K562 (cell line): ENCODE measurements around the gene ARSK. TPM values are rescaled to one million over a fixed set of nuclear protein-coding genes. Genes with fewer than 3 reads are reported as not detected.
A peak's percentile ranks its signal among the peaks of the same experiment; 100 is the strongest.

Experiments
- CTCF ChIP-seq, 3 experiments: IDR thresholded peaks in 2 of 3; conservative IDR thresholded peaks in 1 of 3; 2 replicates each; pipeline ENCODE4 v1.5.1; 2011 to 2012; ENCODE audit warnings: low read length in 3 of 3, mild to moderate bottlenecking in 3 of 3, control low read depth in 2 of 3, improper control_type of control experiment in 1 of 3, inconsistent platforms in 1 of 3, low read depth in 1 of 3, mixed read lengths in 1 of 3, moderate library complexity in 1 of 3; ENCODE audit not compliant: insufficient read depth in 2 of 3
- GATAD2A ChIP-seq: fragments of 450-650 bp; IDR thresholded peaks from 2 replicates; pipeline ENCODE4 v1.6.1; 2017
- GTF2E2 ChIP-seq: fragments of 200-800 bp; sonication (Bioruptor generic); IDR thresholded peaks from 2 replicates; pipeline ENCODE4 v1.6.1; 2016; ENCODE audit warnings: missing genetic modification characterization, missing compliant biosample characterization
- HOMEZ ChIP-seq: fragments of 250-450 bp; sonication (Bioruptor Pico); IDR thresholded peaks from 2 replicates; pipeline ENCODE4 v1.4.0; 2020; ENCODE audit warnings: mild to moderate bottlenecking, moderate library complexity
- JUND ChIP-seq, 2 experiments: IDR thresholded peaks; 2 replicates in 1 of 2; 3 replicates in 1 of 2; pipeline ENCODE4 v1.6.1; 2011; ENCODE audit warnings: borderline replicate concordance in 2 of 2, low read depth in 2 of 2, low read length in 2 of 2, improper control_type of control experiment in 1 of 2, missing biosample characterization in 1 of 2, missing genetic modification characterization in 1 of 2, missing genetic modification reagents in 1 of 2
- MTA3 ChIP-seq: fragments of 450-650 bp; formaldehyde crosslinking; IDR thresholded peaks from 2 replicates; pipeline ENCODE4 v1.6.1; 2017; ENCODE audit warnings: mild to moderate bottlenecking, borderline replicate concordance
- MYNN ChIP-seq, 2 experiments: sonication (generic); formaldehyde crosslinking in 1 of 2; IDR thresholded peaks; 2 replicates each; pipeline versions ENCODE4 v1.5.0 to v1.6.1; 2016 to 2020; ENCODE audit warnings: antibody characterized with exemption in 1 of 2, missing genetic modification reagents in 1 of 2
- NR2F6 ChIP-seq: fragments of 450-650 bp; formaldehyde crosslinking; IDR thresholded peaks from 2 replicates; pipeline ENCODE4 v1.4.0; 2020; ENCODE audit warnings: mild to moderate bottlenecking
- POU5F1 ChIP-seq: fragments of 150-350 bp; IDR thresholded peaks from 2 replicates; pipeline ENCODE4 v1.6.1; 2014; ENCODE audit warnings: borderline replicate concordance, low read length, low read depth, mild to moderate bottlenecking; ENCODE audit not compliant: partially characterized antibody
- RFX7 ChIP-seq: fragments of 250-450 bp; sonication (Bioruptor Pico); IDR thresholded peaks from 2 replicates; pipeline ENCODE4 v1.5.1; 2021; ENCODE audit warnings: mild to moderate bottlenecking
- SAFB ChIP-seq: fragments of 200-400 bp; formaldehyde crosslinking; IDR thresholded peaks from 2 replicates; pipeline ENCODE4 v1.6.1; 2017; ENCODE audit warnings: low read depth, low read length, borderline replicate concordance
- SREBF2 ChIP-seq: sonication (generic); formaldehyde crosslinking; IDR thresholded peaks from 2 replicates; pipeline ENCODE4 v1.4.0; 2020; ENCODE audit warnings: mild to moderate bottlenecking, missing genetic modification reagents
- TOE1 ChIP-seq, 2 experiments: fragments of 450-650 bp in 1 of 2; sonication (generic) in 1 of 2; formaldehyde crosslinking in 1 of 2; IDR thresholded peaks; 2 replicates each; pipeline versions ENCODE4 v1.7.1 to v1.8.0; 2016 to 2022; ENCODE audit warnings: borderline replicate concordance in 2 of 2, mild to moderate bottlenecking in 2 of 2, antibody characterized with exemption in 1 of 2, inconsistent platforms in 1 of 2, low read depth in 1 of 2, missing genetic modification reagents in 1 of 2, moderate library complexity in 1 of 2
- ZNF518B ChIP-seq: fragments of 250-450 bp; sonication (Bioruptor Pico); IDR thresholded peaks from 2 replicates; pipeline ENCODE4 v1.5.0; 2021; ENCODE audit warnings: mild to moderate bottlenecking, moderate library complexity
- ZNF707 ChIP-seq: fragments of 250-450 bp; sonication (Bioruptor Pico); conservative IDR thresholded peaks from 2 replicates; pipeline ENCODE4 v1.8.0; 2022; ENCODE audit warnings: inconsistent platforms, mild to moderate bottlenecking, moderate library complexity
- polyA plus RNA-seq, 8 experiments: library from polyadenylated mRNA; depleted of rRNA in 4 of 8; stranded (reverse) in 5 of 8; unstranded in 3 of 8; fragments of >200 nt; fragmentation: Nextera tagmentation in 2 of 8; fragmentation: Illumina TruSeq in 1 of 8; extraction: Ambion mirVana in 2 of 8; extraction: Trizol in 1 of 8; gene quantifications; 2 replicates each; pipeline versions ENCODE4 v1.2.1 to v1.2.3, GENCODE V29; 2011 to 2014; ENCODE audit warnings: inconsistent platforms in 1 of 8, missing spikeins in 1 of 8
- total RNA-seq, 7 experiments: library from RNA; depleted of rRNA in 6 of 7; stranded (reverse); fragments of >200 nt in 6 of 7; fragmentation: Illumina TruSeq in 2 of 7; extraction: Trizol in 2 of 7; gene quantifications; 2 replicates each; pipeline versions ENCODE4 v1.2.1 to v1.2.3, GENCODE V29; 2011 to 2021; ENCODE audit warnings: low replicate concordance in 1 of 7

ARSK gene
- total and polyA plus RNA-seq, 9 of the 15 experiments (the other 6 are each of a cell fraction or from before 2014, with no cell fraction given), result 2.7 to 9.4 (median 7.1) TPM

GRCh38 chr5:95647886-95648860 is 93.3 kb downstream of the ARSK start (continued):
- TF ChIP-seq HOMEZ (CRISPR knock-in tag) (no peak), GTF2E2 (tag) (no peak), NR2F6 (CRISPR knock-in tag) (no peak), ZNF518B (CRISPR knock-in tag) (no peak), ZNF707 (no peak), TOE1 (IDR thresholded peaks at IDR 0.05; ENCODE audit: borderline replicate concordance) (no peak), TOE1 (CRISPR knock-in tag; IDR thresholded peaks at IDR 0.05; ENCODE audit: borderline replicate concordance, low read depth) (no peak), POU5F1 (no peak), MYNN (IDR thresholded peaks at IDR 0.05) (peak; percentile 50; the same call in 1 of the 2 replicates), MYNN (CRISPR knock-in tag; IDR thresholded peaks at IDR 0.05) (no peak), MTA3 (no peak; the same call in 1 of the 2 replicates), SREBF2 (CRISPR knock-in tag) (no peak), GATAD2A (peak; percentile 52; the same call in 1 of the 2 replicates), RFX7 (CRISPR knock-in tag) (no peak; the same call in 1 of the 2 replicates), CTCF (IDR thresholded peaks at IDR 0.05 in 2 of 3, conservative IDR thresholded peaks at IDR 0.05 in 1 of 3; ENCODE audit: insufficient read depth in 2 of 3, low read depth in 1 of 3, low read length in 3 of 3) (no peak), SAFB (no peak), JUND (IDR thresholded peaks at IDR 0.05; ENCODE audit: borderline replicate concordance, low read depth, low read length) (peak; percentile 76; the same call in 1 of the 2 replicates), JUND (tag; IDR thresholded peaks at IDR 0.05; ENCODE audit: borderline replicate concordance, low read depth, low read length) (peak; percentile 56; the same call in 1 of the 3 replicates)
